ENCODE results near the gene RECQL.

The RECQL gene

DNA sequence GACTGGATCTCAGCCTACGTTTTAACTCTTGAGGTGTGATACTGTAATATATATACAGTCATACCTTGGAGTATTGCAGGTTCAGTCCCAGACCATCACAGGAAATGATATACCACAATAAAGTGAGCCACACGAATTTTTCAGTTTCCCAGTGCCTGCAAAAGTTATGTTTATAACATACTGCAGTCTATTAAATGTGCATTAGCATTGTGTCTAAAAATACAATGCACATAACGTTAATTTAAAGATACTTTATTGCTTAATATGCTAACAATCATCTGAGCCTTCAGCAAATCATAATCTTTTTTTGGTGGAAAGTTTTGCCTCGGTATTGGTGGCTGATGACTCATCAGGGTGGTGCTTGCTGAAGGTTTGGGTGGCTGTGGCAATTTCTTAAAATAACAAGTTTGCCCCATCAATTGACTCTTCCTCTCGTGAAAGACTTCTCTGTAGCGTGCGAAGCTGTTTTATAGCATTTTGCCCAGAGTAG lies 45.1 kb downstream of the RECQL start:
- no peaks in the 10 kb centered on the region for H3K27me3 ChIP-seq (ENCODE audit: insufficient read depth, low read length)
- H4K20me1 ChIP-seq (ENCODE audit: insufficient read depth, low read length) = no peaks in the 10 kb centered on the region
- H3K79me2 ChIP-seq (ENCODE audit: insufficient read depth, low read length) = no peaks in the 10 kb centered on the region
- TF ChIP-seq, protein P1, sequence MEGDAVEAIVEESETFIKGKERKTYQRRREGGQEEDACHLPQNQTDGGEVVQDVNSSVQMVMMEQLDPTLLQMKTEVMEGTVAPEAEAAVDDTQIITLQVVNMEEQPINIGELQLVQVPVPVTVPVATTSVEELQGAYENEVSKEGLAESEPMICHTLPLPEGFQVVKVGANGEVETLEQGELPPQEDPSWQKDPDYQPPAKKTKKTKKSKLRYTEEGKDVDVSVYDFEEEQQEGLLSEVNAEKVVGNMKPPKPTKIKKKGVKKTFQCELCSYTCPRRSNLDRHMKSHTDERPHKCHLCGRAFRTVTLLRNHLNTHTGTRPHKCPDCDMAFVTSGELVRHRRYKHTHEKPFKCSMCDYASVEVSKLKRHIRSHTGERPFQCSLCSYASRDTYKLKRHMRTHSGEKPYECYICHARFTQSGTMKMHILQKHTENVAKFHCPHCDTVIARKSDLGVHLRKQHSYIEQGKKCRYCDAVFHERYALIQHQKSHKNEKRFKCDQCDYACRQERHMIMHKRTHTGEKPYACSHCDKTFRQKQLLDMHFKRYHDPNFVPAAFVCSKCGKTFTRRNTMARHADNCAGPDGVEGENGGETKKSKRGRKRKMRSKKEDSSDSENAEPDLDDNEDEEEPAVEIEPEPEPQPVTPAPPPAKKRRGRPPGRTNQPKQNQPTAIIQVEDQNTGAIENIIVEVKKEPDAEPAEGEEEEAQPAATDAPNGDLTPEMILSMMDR (IDR thresholded peaks at IDR 0.05; ENCODE audit: low read length) = no peak
- no peak for TF ChIP-seq EZH2 (IDR thresholded peaks at IDR 0.05; ENCODE audit: borderline replicate concordance, low read length)
- H3K36me3 ChIP-seq (ENCODE audit: insufficient read depth, low read length) = peaks cover 51% of the 10 kb centered on the region
- H3K9me2 ChIP-seq (ENCODE audit: low read depth, low read length) = no peaks in the 10 kb centered on the region
- H3K27ac ChIP-seq (ENCODE audit: low read depth, low read length, poor library complexity, severe bottlenecking) = no peak overlapping the region
- H3K4me1 ChIP-seq (ENCODE audit: insufficient read depth, low read length, severe bottlenecking) = no peaks in the 10 kb centered on the region
- H3K4me3 ChIP-seq (ENCODE audit: low read depth, low read length, poor library complexity, severe bottlenecking) = no peak overlapping the region
- no peak overlapping the region for H3K9ac ChIP-seq (ENCODE audit: low read length)
- H3K9me3 ChIP-seq (ENCODE audit: low read length) = no peaks in the 10 kb centered on the region
- no peaks in the 10 kb centered on the region for H3F3A ChIP-seq (ENCODE audit: insufficient read depth, low read length)
- H2AFZ ChIP-seq (ENCODE audit: low read length) = no peak overlapping the region
- no peak overlapping the region for H3K4me2 ChIP-seq (ENCODE audit: low read length)

DNA sequence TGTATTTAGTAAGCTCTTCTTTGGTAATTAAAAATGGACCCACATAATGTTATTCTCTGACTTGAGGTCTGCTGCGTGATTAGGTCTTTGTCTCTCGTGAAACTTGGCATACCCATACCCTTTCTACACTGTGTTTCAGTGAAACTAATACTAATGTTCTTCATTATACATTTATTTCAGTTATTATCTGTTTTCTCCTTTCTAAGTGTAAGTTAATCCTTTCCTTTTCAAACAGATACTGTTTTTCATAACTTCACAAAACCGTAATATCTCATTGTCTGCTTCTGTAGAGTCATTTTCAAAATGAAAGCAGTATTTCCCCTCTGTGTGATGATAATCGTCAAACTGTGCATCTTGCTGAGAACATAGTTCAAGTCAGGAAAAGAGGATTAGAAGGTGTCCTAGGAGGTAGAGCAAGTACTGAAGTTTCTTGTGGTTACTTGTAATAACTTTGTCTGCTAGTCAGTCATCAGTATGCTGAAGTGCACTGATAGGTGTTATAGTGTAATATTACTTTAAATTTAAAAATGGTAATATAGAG lies 48.1 kb downstream of the RECQL start:
- Histone ChIP-seq H3K27ac (ENCODE audit: low read depth, low read length, poor library complexity, severe bottlenecking) (no peak overlapping the region), H3F3A (ENCODE audit: insufficient read depth, low read length) (no peaks in the 10 kb centered on the region), H3K9ac (ENCODE audit: low read length) (no peak overlapping the region), H3K27me3 (ENCODE audit: insufficient read depth, low read length) (no peaks in the 10 kb centered on the region), H3K4me1 (ENCODE audit: insufficient read depth, low read length, severe bottlenecking) (no peaks in the 10 kb centered on the region), H4K20me1 (ENCODE audit: insufficient read depth, low read length) (no peaks in the 10 kb centered on the region), H3K4me3 (ENCODE audit: low read depth, low read length, poor library complexity, severe bottlenecking) (no peak overlapping the region), H3K79me2 (ENCODE audit: insufficient read depth, low read length) (no peaks in the 10 kb centered on the region), H3K9me3 (ENCODE audit: low read length) (no peaks in the 10 kb centered on the region), H3K36me3 (ENCODE audit: insufficient read depth, low read length) (peaks cover 57% of the 10 kb centered on the region), H2AFZ (ENCODE audit: low read length) (no peak overlapping the region), H3K9me2 (ENCODE audit: low read depth, low read length) (no peaks in the 10 kb centered on the region), H3K4me2 (ENCODE audit: low read length) (no peak overlapping the region)
- no peak for TF ChIP-seq EZH2 (IDR thresholded peaks at IDR 0.05; ENCODE audit: borderline replicate concordance, low read length)
- TF ChIP-seq, protein P1 (IDR thresholded peaks at IDR 0.05; ENCODE audit: low read length) = no peak

DNA sequence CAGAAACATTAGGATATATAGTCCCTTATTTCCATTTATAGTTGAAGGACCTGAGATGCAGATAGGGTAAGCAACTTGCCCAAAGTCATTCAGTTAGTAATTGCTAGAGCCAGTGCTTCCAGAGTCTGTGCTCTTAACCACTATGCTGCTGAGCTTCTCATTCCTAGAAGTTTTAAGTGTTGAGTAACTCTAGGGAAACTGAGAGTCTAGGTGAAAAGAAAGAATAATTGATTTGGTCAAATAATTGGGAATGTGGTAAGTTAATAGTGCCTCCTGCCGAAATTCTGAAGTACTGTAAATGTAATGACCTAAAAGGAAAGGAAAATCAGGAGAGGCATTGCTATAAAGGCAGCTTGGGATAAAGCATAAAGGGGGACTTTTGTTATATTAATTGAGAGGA lies 49.9 kb downstream of the RECQL start:
- Histone ChIP-seq H3F3A (ENCODE audit: insufficient read depth, low read length) (no peaks in the 10 kb centered on the region), H3K4me2 (ENCODE audit: low read length) (no peak overlapping the region), H3K4me1 (ENCODE audit: insufficient read depth, low read length, severe bottlenecking) (no peaks in the 10 kb centered on the region), H3K36me3 (ENCODE audit: insufficient read depth, low read length) (peaks cover 52% of the 10 kb centered on the region), H3K27ac (ENCODE audit: low read depth, low read length, poor library complexity, severe bottlenecking) (no peak overlapping the region), H4K20me1 (ENCODE audit: insufficient read depth, low read length) (no peaks in the 10 kb centered on the region), H3K9me2 (ENCODE audit: low read depth, low read length) (no peaks in the 10 kb centered on the region), H3K9me3 (ENCODE audit: low read length) (no peaks in the 10 kb centered on the region), H2AFZ (ENCODE audit: low read length) (no peak overlapping the region), H3K27me3 (ENCODE audit: insufficient read depth, low read length) (no peaks in the 10 kb centered on the region), H3K4me3 (ENCODE audit: low read depth, low read length, poor library complexity, severe bottlenecking) (no peak overlapping the region), H3K79me2 (ENCODE audit: insufficient read depth, low read length) (no peaks in the 10 kb centered on the region), H3K9ac (ENCODE audit: low read length) (no peak overlapping the region)
- TF ChIP-seq EZH2 (IDR thresholded peaks at IDR 0.05; ENCODE audit: borderline replicate concordance, low read length) = no peak
- TF ChIP-seq, protein P1 (IDR thresholded peaks at IDR 0.05; ENCODE audit: low read length) = peak; percentile 28; the same call in 1 of the 2 replicates
